ENCODE measurements around the gene DVL3.
"Not testable (repeated sequence)": the region's sequence is repeated elsewhere in the genome, so short reads cannot be mapped to it uniquely, and the experiment has no call there.

Gene DVL3

DNA sequence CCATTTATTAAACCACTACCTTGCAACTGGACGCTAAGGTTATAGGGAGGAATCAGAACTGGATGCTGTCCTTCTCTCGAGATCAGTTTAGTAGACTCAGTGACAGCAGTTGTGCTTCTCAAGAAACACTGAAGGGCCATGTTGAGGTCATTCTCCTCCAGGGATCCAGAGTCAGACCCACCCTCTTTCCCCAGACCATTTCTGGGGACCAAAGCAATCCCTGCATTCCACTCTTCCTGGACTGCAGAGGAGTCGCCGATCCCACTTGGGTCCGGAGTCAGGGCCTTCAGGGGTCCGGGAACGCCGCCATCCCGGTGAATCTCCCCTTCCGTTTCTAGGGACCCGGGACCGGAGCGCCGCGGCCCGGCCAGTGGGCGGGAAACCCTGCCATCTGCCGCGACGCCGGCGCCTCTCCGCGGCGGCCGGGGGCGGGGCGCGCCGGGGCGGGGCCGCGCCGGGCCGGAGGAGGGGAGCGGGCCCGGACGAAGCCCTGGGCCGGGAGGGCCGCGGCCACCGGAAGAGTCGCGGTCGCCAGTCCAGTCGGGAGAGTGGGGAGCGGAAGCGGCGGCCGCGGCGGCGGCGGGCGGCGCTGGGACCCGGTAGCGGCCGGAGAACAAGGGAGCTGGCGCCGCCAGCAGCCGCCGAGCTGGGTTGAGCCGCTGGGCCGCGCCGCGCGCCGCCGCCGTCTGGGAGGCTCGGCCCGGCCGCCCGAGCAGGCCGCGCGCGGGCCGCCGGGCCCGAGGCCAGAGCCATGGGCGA lies at the start of gene DVL3:
TSS of gene DVL3 (plus strand) at position 493 of the 759 bp plus-strand sequence. CDS start at position 752, 259 bp downstream.
- peak; percentile 78 for DNase-seq (ENCODE audit: low spot score)

DNA sequence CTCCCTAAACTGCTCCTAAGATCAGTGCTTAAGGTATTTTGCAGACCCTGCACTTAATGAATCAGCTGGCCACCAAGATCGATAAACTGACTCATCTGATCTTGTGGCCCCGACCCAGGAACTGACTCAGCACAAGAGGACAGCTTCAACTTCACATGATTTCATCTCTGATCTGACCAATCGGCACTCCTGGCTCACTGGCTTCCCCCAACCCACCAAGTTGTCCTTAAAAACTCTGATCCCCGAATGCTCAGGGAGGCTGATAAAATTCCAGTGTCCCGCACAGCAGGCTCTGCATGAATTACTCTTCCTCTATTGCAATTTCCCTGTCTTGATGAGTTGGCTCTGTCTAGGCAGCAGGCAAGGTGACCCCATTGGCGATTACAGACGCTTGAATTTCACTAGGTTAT lies 44.9 kb upstream of the DVL3 start:
- DNase-seq (ENCODE audit: low spot score), result no peak

DNA sequence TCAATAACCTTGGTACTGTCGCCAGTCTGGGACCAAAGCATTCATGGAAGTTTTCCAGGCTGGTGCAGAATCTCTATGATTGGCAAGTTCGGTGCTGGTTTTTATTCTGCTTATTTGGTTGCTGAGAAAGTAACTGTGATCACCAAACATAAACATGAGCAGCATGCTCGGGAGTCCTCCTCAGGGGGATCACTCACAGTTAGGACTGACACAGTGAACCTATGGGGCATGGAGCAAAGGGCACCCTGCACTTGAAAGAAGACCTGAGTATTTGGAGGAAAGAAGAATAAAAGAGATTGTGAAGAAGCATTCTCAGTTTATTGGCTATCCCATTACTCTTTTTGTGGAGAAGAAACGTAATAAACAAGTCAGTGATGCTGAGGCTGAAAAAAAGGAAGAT lies 39.2 kb upstream of the DVL3 start:
- no peak for DNase-seq (ENCODE audit: low spot score)

- no peak for DNase-seq (ENCODE audit: low spot score)
Observed at GRCh38 chr3:184117636-184118035, 37.5 kb upstream of the DVL3 start.

DNA sequence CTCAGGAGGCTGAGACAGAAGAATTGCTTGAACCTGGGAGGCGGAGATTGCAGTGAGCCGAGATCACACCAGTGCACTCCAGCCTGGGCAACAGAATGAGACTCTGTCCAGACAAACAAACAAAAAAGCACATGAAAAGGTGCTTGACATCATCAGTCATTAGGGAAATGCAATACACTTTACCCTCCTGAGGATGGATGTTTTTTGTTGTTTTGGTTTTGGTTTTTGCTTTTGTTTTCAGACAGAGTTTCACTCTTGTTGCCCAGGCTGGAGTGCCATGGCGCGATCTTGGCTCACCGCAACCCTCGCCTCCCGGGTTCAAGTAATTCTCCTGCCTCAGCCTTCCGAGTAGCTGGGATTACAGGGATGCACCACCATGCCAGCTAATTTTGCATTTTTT lies 34.1 kb upstream of the DVL3 start:
- not testable (repeated sequence) for DNase-seq (ENCODE audit: low spot score)

DNA sequence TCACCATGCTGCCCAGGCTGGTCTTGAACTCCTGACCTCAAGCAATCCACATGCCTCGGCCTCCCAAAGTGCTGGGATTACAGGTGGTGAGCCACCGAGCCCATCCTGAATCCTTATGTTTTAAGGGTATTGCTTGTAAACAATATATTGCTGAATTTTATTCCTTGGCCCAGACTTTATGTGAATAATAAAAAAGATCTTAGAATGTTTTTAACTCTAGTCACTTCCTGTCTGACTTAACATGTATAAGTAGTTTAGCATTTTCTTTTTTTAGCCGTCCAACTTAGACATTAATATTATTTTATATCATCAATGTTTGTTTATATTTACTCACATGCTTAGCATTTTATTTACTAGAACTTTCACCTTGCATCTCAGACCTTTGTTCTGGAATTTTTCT lies 29.2 kb upstream of the DVL3 start:
- no peak for DNase-seq (ENCODE audit: low spot score)

- DNase-seq (ENCODE audit: low spot score), result no peak
Observed at GRCh38 chr3:184129012-184129411, 26.2 kb upstream of the DVL3 start.

DNA sequence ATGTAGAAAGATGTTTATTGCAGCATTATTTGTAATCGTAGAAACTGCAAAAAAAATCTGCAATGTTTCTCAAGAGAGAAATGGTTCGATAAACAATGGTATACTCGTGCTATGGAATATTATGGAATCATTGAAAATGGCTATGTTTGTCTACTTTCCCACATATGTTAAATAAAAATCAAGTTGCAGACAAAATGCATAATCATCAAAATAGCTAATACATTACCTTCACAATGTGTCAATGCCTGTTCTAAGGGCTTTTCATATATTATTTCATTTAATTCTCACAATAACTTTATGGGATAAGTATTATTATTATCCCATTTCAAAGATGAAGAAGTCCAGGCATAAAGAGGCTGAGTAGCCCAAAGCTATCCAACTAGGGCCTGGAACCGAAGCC lies 22.2 kb upstream of the DVL3 start:
- no peak for DNase-seq (ENCODE audit: low spot score)

DNA sequence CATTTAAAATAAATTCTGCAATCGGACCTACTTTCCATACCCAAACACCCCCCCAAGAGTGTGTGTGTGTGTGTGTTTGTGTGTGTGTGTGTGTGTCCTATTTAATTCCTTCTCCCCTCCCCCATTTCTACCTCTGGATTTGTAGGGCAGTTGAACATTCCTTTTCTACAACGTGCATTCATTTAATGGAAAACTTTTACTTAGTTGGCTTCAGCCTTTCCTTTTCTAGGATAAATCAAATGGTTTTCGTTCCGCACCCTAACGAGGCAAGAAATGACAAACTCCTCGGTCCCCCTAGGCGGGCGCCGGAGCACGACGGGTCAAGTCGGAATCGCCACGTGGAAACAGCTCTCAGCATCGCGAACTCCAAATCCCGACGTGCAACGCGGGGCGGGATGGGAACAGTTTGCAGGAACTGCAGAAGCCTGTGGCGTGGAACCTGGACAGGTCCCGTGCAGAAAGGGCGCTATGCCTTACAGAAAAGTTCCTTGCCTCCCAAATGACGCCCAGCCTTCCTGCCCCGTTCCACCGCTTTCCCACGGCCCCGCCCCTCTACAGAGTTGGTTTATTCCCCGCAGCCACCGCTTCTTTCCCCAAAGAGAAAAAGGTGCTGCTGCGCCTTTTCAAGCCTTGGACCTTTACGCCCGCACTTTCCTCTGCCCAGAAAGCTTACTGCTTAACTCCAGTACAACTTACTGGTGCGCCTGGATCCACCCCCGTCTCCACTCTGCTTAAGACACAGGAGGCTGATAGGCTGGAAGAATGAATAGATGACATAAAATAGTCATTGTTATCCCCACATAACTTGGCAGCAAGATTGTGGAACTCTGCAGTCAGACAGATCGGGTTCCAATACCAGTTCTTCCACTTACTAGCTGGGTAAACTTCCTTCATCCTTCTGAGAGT lies 21.1 kb upstream of the DVL3 start:
- DNase-seq (ENCODE audit: low spot score), result no peak

GRCh38 chr3:184134746-184135148 lies 20.4 kb upstream of the DVL3 start:
- no peak for DNase-seq (ENCODE audit: low spot score)

- DNase-seq (ENCODE audit: low spot score), result peak; percentile 73
Observed at GRCh38 chr3:184135149-184135910, 19.8 kb upstream of the DVL3 start, which contains the start of gene EIF2B5. Gene EIF2B5 (plus strand): TSS chr3:184135358. CDS start chr3:184135386, 28 bp downstream.

GRCh38 chr3:184135911-184136260 lies 19.3 kb upstream of the DVL3 start:
- DNase-seq (ENCODE audit: low spot score), result no peak

- DNase-seq (ENCODE audit: low spot score), result no peak
Observed at GRCh38 chr3:184140436-184140835, 14.7 kb upstream of the DVL3 start.

DNA sequence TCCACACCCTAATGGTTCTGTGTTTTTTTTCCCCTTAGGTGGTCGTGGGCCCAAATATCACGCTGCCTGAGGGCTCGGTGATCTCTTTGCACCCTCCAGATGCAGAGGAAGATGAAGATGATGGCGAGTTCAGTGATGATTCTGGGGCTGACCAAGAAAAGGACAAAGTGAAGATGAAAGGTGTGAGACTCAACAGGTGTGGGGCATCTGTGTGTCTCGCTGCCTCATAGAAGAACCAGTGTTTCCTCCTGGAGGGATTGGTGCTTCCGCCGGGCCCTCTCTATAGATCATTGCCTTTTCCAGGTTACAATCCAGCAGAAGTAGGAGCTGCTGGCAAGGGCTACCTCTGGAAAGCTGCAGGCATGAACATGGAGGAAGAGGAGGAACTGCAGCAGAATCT lies 13.0 kb upstream of the DVL3 start:
- no peak for DNase-seq (ENCODE audit: low spot score)

GRCh38 chr3:184143327-184143726 lies 11.8 kb upstream of the DVL3 start:
- DNase-seq (ENCODE audit: low spot score), result no peak

DNA sequence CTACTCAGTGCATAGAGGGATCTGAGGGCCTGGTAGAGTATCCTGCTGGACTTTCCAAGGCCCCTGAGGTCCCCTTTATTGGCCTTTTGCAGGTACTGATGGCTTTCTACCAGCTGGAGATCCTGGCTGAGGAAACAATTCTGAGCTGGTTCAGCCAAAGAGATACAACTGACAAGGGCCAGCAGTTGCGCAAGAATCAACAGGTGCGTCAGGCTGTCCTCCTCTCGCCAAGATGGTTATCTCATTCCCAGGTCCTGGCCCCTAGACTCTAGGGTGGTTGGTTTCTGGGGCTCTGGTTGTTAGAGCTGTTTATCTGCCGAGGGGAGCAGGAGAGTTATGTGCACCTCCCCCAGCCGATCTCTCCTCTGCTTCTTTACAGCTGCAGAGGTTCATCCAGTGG lies 10.7 kb upstream of the DVL3 start:
- no peak for DNase-seq (ENCODE audit: low spot score)

DNA sequence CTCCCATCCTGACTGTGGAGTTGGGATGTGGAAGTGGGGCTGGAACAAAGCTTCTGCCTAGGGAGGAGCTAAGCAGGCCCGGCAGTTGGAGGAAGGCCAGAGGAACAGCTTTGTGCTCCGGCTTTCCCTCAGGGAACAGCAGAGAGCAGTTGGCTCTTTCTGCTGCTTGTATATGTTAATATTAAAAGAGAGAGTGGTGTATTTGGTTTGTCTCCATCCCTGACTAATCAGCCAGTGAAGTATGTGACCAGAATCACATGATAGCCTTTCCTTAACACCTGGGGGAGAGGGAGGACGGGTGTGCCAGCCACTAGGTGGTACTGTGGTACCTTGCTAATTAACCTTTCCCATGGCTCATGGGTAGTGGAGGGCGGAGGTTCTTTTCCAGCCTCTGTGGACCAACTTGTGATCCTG lies 10.1 kb upstream of the DVL3 start:
- DNase-seq (ENCODE audit: low spot score), result no peak

- no peak for DNase-seq (ENCODE audit: low spot score)
Observed at GRCh38 chr3:184145751-184146270, 9.4 kb upstream of the DVL3 start.

GRCh38 chr3:184148076-184148475 lies 7.1 kb upstream of the DVL3 start:
- no peak for DNase-seq (ENCODE audit: low spot score)

GRCh38 chr3:184149123-184149522 lies 6.1 kb upstream of the DVL3 start:
- no peak for DNase-seq (ENCODE audit: low spot score)

- not testable (repeated sequence) for DNase-seq (ENCODE audit: low spot score)
Observed at GRCh38 chr3:184149770-184150169, 5.4 kb upstream of the DVL3 start.

Data from HuH-7.5 (cell line).